ENCODE results near the gene TNC.

Gene TNC

GRCh38 chr9:115046199-115046598, 71.8 kb downstream of the TNC start:
- DNase-seq (ENCODE audit: low read depth) = no peak

GRCh38 chr9:115043632-115044031, 74.3 kb downstream of the TNC start:
- DNase-seq (ENCODE audit: low read depth) = no peak

GRCh38 chr9:115042781-115043509, 75.0 kb downstream of the TNC start:
- no peak for DNase-seq (ENCODE audit: low read depth)

GRCh38 chr9:115039516-115040120, 78.3 kb downstream of the TNC start:
- no peak for DNase-seq (ENCODE audit: low read depth)

- no peak for DNase-seq (ENCODE audit: low read depth)
Measured at GRCh38 chr9:115038178-115038577, 79.8 kb downstream of the TNC start.

- DNase-seq (ENCODE audit: low read depth) = no peak
Measured at GRCh38 chr9:115036691-115037090, 81.3 kb downstream of the TNC start.

GRCh38 chr9:115035841-115036612, 81.9 kb downstream of the TNC start:
- no peak for DNase-seq (ENCODE audit: low read depth)

- no peak for DNase-seq (ENCODE audit: low read depth)
Measured at GRCh38 chr9:115034801-115035200, 83.2 kb downstream of the TNC start.

GRCh38 chr9:115033800-115034199, 84.2 kb downstream of the TNC start:
- DNase-seq (ENCODE audit: low read depth) = no peak

- DNase-seq (ENCODE audit: low read depth) = no peak
Measured at GRCh38 chr9:115032296-115032695, 85.7 kb downstream of the TNC start.

- DNase-seq (ENCODE audit: low read depth) = no peak
Measured at GRCh38 chr9:115030006-115030405, 88.0 kb downstream of the TNC start.

GRCh38 chr9:115025721-115026120, 92.2 kb downstream of the TNC start:
- no peak for DNase-seq (ENCODE audit: low read depth)

GRCh38 chr9:115024925-115025535, 92.9 kb downstream of the TNC start:
- no peak for DNase-seq (ENCODE audit: low read depth)

GRCh38 chr9:115022760-115023434, 95.1 kb downstream of the TNC start:
- DNase-seq (ENCODE audit: low read depth) = no peak

GRCh38 chr9:115018547-115019435, 99.2 kb downstream of the TNC start:
- no peak for DNase-seq (ENCODE audit: low read depth)

- DNase-seq (ENCODE audit: low read depth) = no peak
Measured at GRCh38 chr9:115016344-115016743, 101.6 kb downstream of the TNC start.

GRCh38 chr9:115015018-115015635, 102.8 kb downstream of the TNC start:
- no peak for DNase-seq (ENCODE audit: low read depth)

GRCh38 chr9:115014438-115014837, 103.5 kb downstream of the TNC start:
- no peak for DNase-seq (ENCODE audit: low read depth)

GRCh38 chr9:115013998-115014397, 104.0 kb downstream of the TNC start:
- peak; percentile 58 for DNase-seq (ENCODE audit: low read depth)

GRCh38 chr9:115012486-115012885, 105.5 kb downstream of the TNC start:
- no peak for DNase-seq (ENCODE audit: low read depth)

GRCh38 chr9:115010874-115011273, 107.1 kb downstream of the TNC start:
- DNase-seq (ENCODE audit: low read depth) = no peak
